Measurements from ENCODE around the gene TLX2. TPM values are rescaled to one million over a fixed set of nuclear protein-coding genes. Genes with fewer than 3 reads are reported as not detected.
"Not testable (repeated sequence)": the region's sequence is repeated elsewhere in the genome, so short reads cannot be mapped to it uniquely, and the experiment has no call there.

The TLX2 gene
- polyA plus RNA-seq, 2 of the 4 experiments (the other 2 are of a cell fraction): 0.05 to 0.37 TPM

GRCh38 chr2:74559912-74560311, 45.7 kb downstream of the TLX2 start (continued):
- TF ChIP-seq ELK1 (IDR thresholded peaks at IDR 0.05; ENCODE audit: low read depth, low read length) (no peak), EHMT2 (IDR thresholded peaks at IDR 0.05; ENCODE audit: low read depth) (no peak), NR3C1 (IDR thresholded peaks at IDR 0.05) (no peak)

- 71% methylated on average over 6 of the region's 6 CpGs for WGBS (ENCODE audit: missing lambda C conversion rate)
- no peak for DNase-seq (ENCODE audit: low read depth in 1 of 2, low spot score in 1 of 2)
- no peak overlapping the region for H3K4me2 ChIP-seq
These were observed 46.3 kb downstream of the TLX2 start for GRCh38 chr2:74560591-74560990.

GRCh38 chr2:74561022-74561421, 46.8 kb downstream of the TLX2 start:
- H3K4me1 ChIP-seq; H3K27ac ChIP-seq; FAIRE-seq; DNase-seq (ENCODE audit: low read depth in 1 of 2, low spot score in 1 of 2); H3K9me3 ChIP-seq; H3K4me3 ChIP-seq; POLR2A ChIA-PET; ATAC-seq; H3K4me2 ChIP-seq: not testable (repeated sequence)
- CTCF ChIA-PET: interaction anchor here (8.6 kb wide), 1 partner anchor 26 kb away, joined by 63 read pairs; no protein-coding TSS in a partner anchor
- WGBS (ENCODE audit: missing lambda C conversion rate): 87% methylated on average over 1 of the region's 1 CpG

More at GRCh38 chr2:74560591-74560990, 46.3 kb downstream of the TLX2 start:
- TF ChIP-seq FOSB (CRISPR knock-in tag; IDR thresholded peaks at IDR 0.05) (no peak), NPAS2 (CRISPR knock-in tag; IDR thresholded peaks at IDR 0.05; ENCODE audit: borderline replicate concordance) (no peak)
- FAIRE-seq (no peak), ATAC-seq (peak; percentile 9 to 10; a peak in 2 of 6 replicates)
- Histone ChIP-seq H3K9me3 (no peaks in the 10 kb centered on the region), H3K27ac (no peak overlapping the region), H3K4me1 (no peaks in the 10 kb centered on the region), H3K4me3 (no peak overlapping the region)
- POLR2A ChIA-PET: no interaction called here
- CTCF ChIA-PET: interaction anchor here (2.1 to 8.6 kb wide), 2 partner anchors 27 to 77 kb away, joined by 6 to 63 read pairs; partner anchors contain the start of genes CCDC142 and TTC31

GRCh38 chr2:74562126-74562775, 48.0 kb downstream of the TLX2 start:
- WGBS (ENCODE audit: missing lambda C conversion rate): 73% methylated on average over 7 of the region's 7 CpGs
- Histone ChIP-seq H3K4me3 (no peak overlapping the region), H3K9me3 (no peaks in the 10 kb centered on the region), H3K4me1 (no peaks in the 10 kb centered on the region), H3K4me2 (no peak overlapping the region), H3K27ac (no peak overlapping the region)
- no peak for TF ChIP-seq MAZ (IDR thresholded peaks at IDR 0.05; ENCODE audit: borderline replicate concordance, low read depth, low read length)
- TF ChIP-seq FOSL2 (IDR thresholded peaks at IDR 0.05): no peak
- TF ChIP-seq FOSL2 (CRISPR knock-in tag; IDR thresholded peaks at IDR 0.05): no peak
- TF ChIP-seq MAFK (IDR thresholded peaks at IDR 0.05; ENCODE audit: partially characterized antibody): no peak
- TF ChIP-seq HDAC2 (IDR thresholded peaks at IDR 0.05): no peak
- TF ChIP-seq POLR2A (IDR thresholded peaks at IDR 0.05; ENCODE audit: low read length): no peak
- no peak for FAIRE-seq
- ChIA-PET POLR2A (no interaction called here), CTCF (interaction anchor here (1.0 kb wide), 1 partner anchor 23 kb away, joined by 3 read pairs; no protein-coding TSS in a partner anchor)
- no peak for DNase-seq (ENCODE audit: low read depth in 1 of 2, low spot score in 1 of 2)
- ATAC-seq: no peak

- no peak for FAIRE-seq
- WGBS (ENCODE audit: missing lambda C conversion rate): 62% methylated on average over 5 of the region's 5 CpGs
These were observed 50.0 kb downstream of the TLX2 start for GRCh38 chr2:74564222-74564621.

More at GRCh38 chr2:74564222-74564621, 50.0 kb downstream of the TLX2 start:
- Histone ChIP-seq H3K4me3 (no peak overlapping the region), H3K4me2 (no peak overlapping the region), H3K4me1 (no peaks in the 10 kb centered on the region), H3K27ac (no peak overlapping the region), H3K9me3 (no peaks in the 10 kb centered on the region)
- no peak for ATAC-seq
- ChIA-PET CTCF (interaction anchor here (1.3 to 17.2 kb wide), 2 partner anchors 11 to 22 kb away, joined by 7 to 181 read pairs; no protein-coding TSS in a partner anchor), POLR2A (no interaction called here)
- DNase-seq (ENCODE audit: low read depth in 1 of 2, low spot score in 1 of 2): no peak
- TF ChIP-seq ELK1 (IDR thresholded peaks at IDR 0.05; ENCODE audit: low read depth, low read length): no peak
- no peak for TF ChIP-seq MAFK (IDR thresholded peaks at IDR 0.05; ENCODE audit: partially characterized antibody)
- no peak for TF ChIP-seq RCOR1 (IDR thresholded peaks at IDR 0.05; ENCODE audit: low read depth, low read length)
- no peak for TF ChIP-seq TFCP2L1 (CRISPR knock-in tag; IDR thresholded peaks at IDR 0.05)
- TF ChIP-seq FOXS1 (CRISPR knock-in tag; IDR thresholded peaks at IDR 0.05): no peak
- TF ChIP-seq CBX8 (IDR thresholded peaks at IDR 0.05): no peak

Measured in A549 (cell line).